Activated CD8-positive, alpha-beta memory T cell treated with anti-CD3 and anti-CD28 coated beads, Interleukin-2, amount 50 U/mL, for 1 hour (primary cell): ENCODE data around the gene XRCC2.

Source experiments
- DNase-seq: peaks from one replicate; pipeline ENCODE4 v3.0.0-alpha.2; 2020; ENCODE audit errors: extremely low read depth

XRCC2 gene

GRCh38 chr7:152615031-152615741 lies 60.8 kb downstream of the XRCC2 start:
- DNase-seq: no peak

DNA sequence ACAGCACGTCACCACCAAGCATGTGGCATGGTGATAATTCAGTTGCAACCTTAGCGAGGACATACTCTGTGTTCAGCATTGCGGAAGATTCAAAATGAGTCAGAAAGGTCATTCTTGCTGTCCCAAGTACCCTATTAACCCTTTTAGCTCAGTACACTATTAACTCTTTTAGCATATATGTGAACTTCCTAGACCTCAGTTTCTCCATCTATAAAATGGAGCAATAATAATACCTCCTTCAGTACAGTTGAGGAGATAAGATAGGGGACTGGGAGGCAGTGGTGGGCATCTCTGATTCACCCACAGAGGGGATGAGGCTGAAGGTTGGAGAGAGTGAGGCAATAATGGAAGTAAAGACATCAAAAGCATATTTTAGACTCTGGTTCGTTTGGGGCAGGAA lies 67.3 kb downstream of the XRCC2 start:
- no peak for DNase-seq

DNA sequence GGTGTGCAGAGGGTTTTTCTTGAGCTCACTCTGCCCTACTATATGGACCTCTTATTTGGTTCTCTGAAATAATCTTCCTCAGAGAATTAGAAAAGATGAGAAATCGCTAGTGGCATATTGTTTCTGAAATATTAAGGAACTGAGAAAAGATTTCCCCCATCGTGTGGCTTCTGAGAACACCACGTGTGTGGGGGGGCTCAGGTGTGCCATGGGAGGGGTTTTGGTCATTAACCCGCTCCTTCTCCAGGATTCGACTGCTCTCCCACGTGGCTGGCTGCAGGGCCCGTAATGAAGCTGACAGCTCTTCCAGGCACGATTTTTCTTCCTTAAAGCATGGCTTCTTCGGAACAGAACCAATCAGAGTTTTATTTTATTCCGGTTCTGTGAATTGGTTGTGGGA lies 67.7 kb downstream of the XRCC2 start:
- DNase-seq: no peak

- no peak for DNase-seq
These were observed 68.9 kb downstream of the XRCC2 start for GRCh38 chr7:152607007-152607406.

DNA sequence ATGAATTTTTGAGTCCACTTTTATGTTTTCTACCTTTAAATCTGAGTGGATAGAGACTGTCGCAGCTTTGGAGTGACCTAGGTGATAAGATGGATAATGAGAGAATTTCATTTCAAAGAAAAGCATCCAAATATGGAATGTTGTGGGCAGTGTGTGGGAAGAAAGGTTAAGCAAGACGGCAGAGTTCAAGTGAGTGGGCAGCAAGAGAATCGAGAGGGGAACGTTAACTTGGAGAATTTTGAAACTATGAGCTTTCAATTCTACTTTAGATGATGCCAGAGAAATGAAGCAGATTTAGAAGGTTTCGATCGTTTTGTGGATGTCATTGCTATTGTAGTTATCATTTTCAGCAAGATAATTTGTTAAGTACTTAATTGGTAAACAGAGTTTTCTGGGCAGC lies 73.0 kb downstream of the XRCC2 start:
- no peak for DNase-seq

DNA sequence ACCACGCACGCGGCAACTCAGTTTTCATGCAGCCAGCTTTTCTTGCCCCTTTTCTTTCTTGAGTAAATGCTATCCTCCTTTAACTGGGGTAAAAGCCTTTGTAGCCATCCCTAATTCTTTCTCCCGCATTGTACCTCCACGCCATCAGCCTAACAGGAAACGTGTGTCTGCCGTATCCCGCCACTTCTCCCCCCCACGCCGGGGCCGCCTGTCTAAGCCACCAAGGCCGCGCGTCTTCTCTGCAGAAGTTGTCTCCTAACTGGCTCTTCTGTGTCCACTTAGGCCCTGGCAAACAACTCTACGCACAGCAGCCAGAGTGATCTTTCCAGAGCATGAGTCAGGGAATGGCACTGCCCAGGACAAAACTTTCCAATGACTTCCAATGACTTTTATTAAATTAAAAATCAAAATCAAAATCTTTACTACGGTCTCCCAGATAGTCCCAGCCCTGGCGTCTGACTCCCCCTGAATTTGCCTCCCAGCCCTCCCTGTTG lies 74.6 kb downstream of the XRCC2 start:
- DNase-seq: no peak

- no peak for DNase-seq
These were observed 75.7 kb downstream of the XRCC2 start for GRCh38 chr7:152600266-152600665.

- DNase-seq: no peak
These were observed 78.4 kb downstream of the XRCC2 start for GRCh38 chr7:152597507-152597906.

- DNase-seq: no peak
These were observed 79.1 kb downstream of the XRCC2 start for GRCh38 chr7:152596824-152597223.
